Erythroblast (primary cell): ENCODE measurements around the gene RNF19B.

ENCODE experiments used
- GATA1 ChIP-seq: IDR thresholded peaks from 2 replicates; pipeline ENCODE4 v1.6.1; 2011; ENCODE audit warnings: low read depth, mild to moderate bottlenecking, control low read depth, low read length, moderate library complexity
- POLR2A ChIP-seq: IDR thresholded peaks from 2 replicates; pipeline ENCODE4 v1.6.1; 2011; ENCODE audit warnings: mild to moderate bottlenecking, low read length

- TF ChIP-seq POLR2A (no peak), GATA1 (no peak)
Observed at GRCh38 chr1:32997381-32997891, 32.8 kb upstream of the RNF19B start.
